ENCODE results near the gene KRT83. TPM values are rescaled to one million over a fixed set of nuclear protein-coding genes. Genes with fewer than 3 reads are reported as not detected.

The KRT83 gene
- polyA plus RNA-seq, 3 donors, result not detected

- intact Hi-C loops (cut with micrococcal nuclease), result no loop called here
- Histone ChIP-seq H4K20me1 (ENCODE audit: insufficient read depth, low read length) (no peaks in the 10 kb centered on the region), H3K36me3 (replicated peaks in 1 of 2; ENCODE audit: control insufficient read depth in 1 of 2, insufficient read depth in 2 of 2, low read length in 2 of 2) (no peaks in the 10 kb centered on the region), H3K27ac (ENCODE audit: low read depth in 1 of 2, low read length in 2 of 2) (no peak overlapping the region), H3K4me1 (ENCODE audit: control insufficient read depth in 1 of 2, insufficient read depth in 2 of 2, low read length in 2 of 2) (peaks cover 23 to 32% of the 10 kb centered on the region in 2 donors), H3K4me3 (replicated peaks in 1 of 3; ENCODE audit: low read depth in 2 of 3, low read length in 3 of 3) (no peak overlapping the region), H3K9me3 (replicated peaks in 1 of 2; ENCODE audit: control insufficient read depth in 1 of 2, insufficient read depth in 1 of 2, low read length in 2 of 2) (no peaks in the 10 kb centered on the region), H3K79me2 (ENCODE audit: insufficient read depth, low read length) (no peaks in the 10 kb centered on the region), H3K9ac (ENCODE audit: insufficient read depth, low read length, poor library complexity, severe bottlenecking) (no peak overlapping the region), H2AFZ (ENCODE audit: insufficient read depth, low read depth, low read length, poor library complexity, severe bottlenecking) (no peak overlapping the region), H3K4me2 (replicated peaks; ENCODE audit: extremely low read depth, low read length, poor library complexity, severe bottlenecking) (no peak overlapping the region), H3K27me3 (ENCODE audit: control insufficient read depth in 2 of 2, insufficient read depth in 2 of 2, low read length in 2 of 2) (peaks cover 27 to 41% of the 10 kb centered on the region in 2 donors)
- Mint-ChIP-seq H3K9me3 (peaks cover 0 to 6% (median 2%) of the 10 kb centered on the region in 7 donors), H3K4me1 (peaks cover 32% of the 10 kb centered on the region), H3K36me3 (peaks cover 3 to 9% of the 10 kb centered on the region in 2 donors), H3K27ac (no peak overlapping the region), H3K27me3 (ENCODE audit: low read depth in 3 of 3) (peaks cover 31 to 40% (median 32%) of the 10 kb centered on the region in 3 donors), H3K4me3 (peak overlapping the region in 1 of 2 donors; percentile 19)
- no peak for TF ChIP-seq CTCF (IDR thresholded peaks at IDR 0.05)
- no peak for DNase-seq
- WGBS (ENCODE audit: insufficient coverage), result no CpG with 5 or more reads among the region's 1 CpG
These were observed 26.4 kb downstream of the KRT83 start for GRCh38 chr12:52294803-52295202.

- Histone ChIP-seq H4K20me1 (ENCODE audit: insufficient read depth, low read length) (no peaks in the 10 kb centered on the region), H2AFZ (ENCODE audit: insufficient read depth, low read depth, low read length, poor library complexity, severe bottlenecking) (no peak overlapping the region), H3K27ac (ENCODE audit: low read depth in 1 of 2, low read length in 2 of 2) (no peak overlapping the region), H3K4me3 (replicated peaks in 1 of 3; ENCODE audit: low read depth in 2 of 3, low read length in 3 of 3) (no peak overlapping the region), H3K36me3 (replicated peaks in 1 of 2; ENCODE audit: control insufficient read depth in 1 of 2, insufficient read depth in 2 of 2, low read length in 2 of 2) (no peaks in the 10 kb centered on the region), H3K9ac (ENCODE audit: insufficient read depth, low read length, poor library complexity, severe bottlenecking) (no peak overlapping the region), H3K4me1 (ENCODE audit: control insufficient read depth in 1 of 2, insufficient read depth in 2 of 2, low read length in 2 of 2) (peaks cover 23 to 32% of the 10 kb centered on the region in 2 donors), H3K27me3 (ENCODE audit: control insufficient read depth in 2 of 2, insufficient read depth in 2 of 2, low read length in 2 of 2) (peaks cover 21 to 41% of the 10 kb centered on the region in 2 donors), H3K9me3 (replicated peaks in 1 of 2; ENCODE audit: control insufficient read depth in 1 of 2, insufficient read depth in 1 of 2, low read length in 2 of 2) (no peaks in the 10 kb centered on the region), H3K79me2 (ENCODE audit: insufficient read depth, low read length) (no peaks in the 10 kb centered on the region), H3K4me2 (replicated peaks; ENCODE audit: extremely low read depth, low read length, poor library complexity, severe bottlenecking) (no peak overlapping the region)
- Mint-ChIP-seq H3K4me1 (peaks cover 32% of the 10 kb centered on the region), H3K4me3 (peak overlapping the region in 1 of 2 donors; percentile 40), H3K9me3 (peaks cover 0 to 6% (median 2%) of the 10 kb centered on the region in 7 donors), H3K27me3 (ENCODE audit: low read depth in 3 of 3) (peaks cover 30 to 34% (median 32%) of the 10 kb centered on the region in 3 donors), H3K36me3 (peaks cover 3 to 9% of the 10 kb centered on the region in 2 donors), H3K27ac (no peak overlapping the region)
- intact Hi-C loops (cut with micrococcal nuclease), result no loop called here
- WGBS (ENCODE audit: insufficient coverage), result no CpG with 5 or more reads among the region's 1 CpG
- TF ChIP-seq CTCF (IDR thresholded peaks at IDR 0.05), result no peak
- DNase-seq, result no peak
These were observed 27.3 kb downstream of the KRT83 start for GRCh38 chr12:52293926-52294325.

Data from CD14-positive monocyte (primary cell).